NCI-H2081 treated with DMSO at 0.1 percent for 48 hours (cell line): Measurements from ENCODE around the gene SYT3.

Experiments used
- DNase-seq: peaks from one replicate; lab custom pipeline; 2025; lab: John Stamatoyannopoulos, UW

The SYT3 gene

DNA sequence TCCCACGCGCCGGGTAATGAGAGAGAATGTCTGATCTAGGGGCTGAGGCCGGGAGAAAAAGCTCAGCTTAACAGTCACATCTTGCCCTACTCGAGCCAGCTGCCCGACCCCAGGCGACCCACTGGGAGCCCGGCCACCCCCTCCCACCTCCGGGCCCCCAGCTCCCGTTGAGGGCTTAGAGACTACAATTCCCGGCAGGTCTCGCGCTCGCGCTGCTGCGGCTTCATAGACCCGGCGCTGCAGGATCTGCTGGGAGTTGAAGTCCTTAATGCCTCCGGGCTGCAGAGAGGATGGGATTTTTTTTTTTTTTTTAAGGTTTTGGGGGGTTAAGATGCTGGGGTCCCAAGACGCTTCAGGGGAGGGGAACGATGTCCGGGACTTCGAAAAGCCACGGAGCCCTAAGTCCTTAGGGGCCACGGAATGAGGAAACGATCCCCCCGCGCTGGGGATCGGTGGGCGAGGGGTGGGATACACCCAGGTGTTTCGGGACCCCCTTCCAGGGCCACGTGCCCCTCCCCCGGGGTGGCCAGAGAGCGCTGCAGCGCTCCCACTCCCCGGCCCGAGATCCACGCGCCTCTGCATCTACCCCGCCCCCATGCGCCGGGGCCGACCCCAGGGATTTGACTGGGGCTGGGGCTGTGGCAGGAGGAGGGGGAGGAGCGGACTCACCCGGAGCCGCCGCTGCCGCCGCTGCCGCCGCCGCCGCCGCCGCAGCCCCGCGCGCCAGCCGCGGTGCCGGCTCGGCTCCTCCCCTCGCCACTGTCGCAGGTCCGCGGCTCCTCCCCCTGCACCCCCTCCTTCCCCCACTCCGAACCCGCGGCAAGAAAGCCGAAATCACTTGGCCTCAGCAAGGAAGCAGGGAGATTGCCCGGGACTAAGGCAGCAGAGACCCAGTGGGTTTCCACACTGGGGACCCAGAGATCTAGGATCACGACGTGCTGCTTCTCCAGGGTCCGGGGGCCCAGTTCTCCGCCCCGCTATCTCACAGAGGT, at the start of gene SYT3:
Gene SYT3, minus strand, starts transcription at position 761 of the 992 bp plus-strand sequence. CDS start 2,470 bp downstream, outside the sequence.
- DNase-seq = no peak

DNA sequence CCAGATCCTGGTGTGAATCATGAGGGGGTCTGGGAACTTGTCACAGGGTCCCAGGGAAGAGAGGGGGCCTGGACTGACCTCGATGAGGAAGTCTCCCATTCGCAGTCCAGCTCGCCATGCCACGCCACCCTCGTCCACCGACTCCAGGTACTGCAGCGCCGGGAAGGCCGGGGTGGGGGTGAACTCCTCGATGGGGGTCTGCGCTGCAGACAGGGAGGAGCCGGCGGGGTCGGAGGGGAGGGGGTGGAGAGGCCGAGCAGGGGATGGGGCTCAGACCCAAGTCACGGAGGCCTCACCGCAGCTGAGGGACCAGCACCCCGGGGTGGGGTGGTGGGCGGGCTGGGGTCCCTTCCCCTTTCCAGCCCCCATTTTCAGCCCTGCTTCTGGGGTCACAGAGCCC, 49.1 kb upstream of the SYT3 start:
- DNase-seq = no peak

- DNase-seq = no peak
Observed at GRCh38 chr19:50686310-50687032, 46.8 kb upstream of the SYT3 start.

DNA sequence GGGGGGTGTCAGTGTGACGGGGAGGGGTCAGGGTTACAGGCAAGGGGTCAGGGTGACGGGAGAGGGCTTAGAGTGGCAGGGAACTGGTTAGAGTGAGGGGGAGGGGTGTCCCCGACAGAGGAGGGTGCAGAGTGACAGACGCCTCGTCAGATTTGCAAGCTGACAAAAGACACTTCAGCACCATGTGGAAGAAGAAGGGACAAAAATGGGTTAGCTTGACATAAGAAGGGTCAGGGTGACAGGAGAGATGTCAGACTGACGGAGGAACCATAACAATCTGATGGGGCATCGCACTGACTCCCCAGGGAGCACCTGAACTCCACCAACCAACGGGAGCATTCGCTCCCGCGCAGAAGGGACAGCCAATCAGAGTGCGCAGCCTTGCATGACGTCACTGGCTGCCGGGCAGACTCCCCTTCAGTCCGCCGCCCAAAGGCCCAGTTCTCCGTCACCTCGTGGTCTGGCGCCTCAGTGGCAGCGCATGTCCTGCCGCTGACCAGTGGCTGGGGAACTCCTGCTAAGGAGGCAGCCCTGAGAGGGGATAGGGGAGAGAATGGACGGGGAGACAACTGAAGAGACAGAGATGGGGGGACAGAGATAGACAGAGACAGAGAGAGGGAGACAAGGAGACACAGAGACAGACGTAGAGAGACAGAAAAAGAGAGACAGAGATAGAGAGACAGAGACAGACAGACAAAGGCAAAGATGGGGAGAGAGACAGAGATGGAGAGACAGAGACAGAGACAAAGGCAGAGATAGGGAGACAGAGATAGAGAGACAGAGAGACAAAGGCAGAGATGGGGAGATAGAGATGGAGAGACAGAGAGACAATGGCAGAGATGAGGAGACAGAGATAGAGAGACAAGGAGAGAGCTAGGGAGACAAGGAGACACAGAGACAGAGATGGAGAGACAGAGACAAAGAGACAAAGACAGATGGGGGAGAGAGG, 39.8 kb upstream of the SYT3 start:
- DNase-seq = no peak

- DNase-seq = no peak
Observed at GRCh38 chr19:50678323-50678722, 38.6 kb upstream of the SYT3 start.

- no peak for DNase-seq
Observed at GRCh38 chr19:50677636-50678035, 38.0 kb upstream of the SYT3 start.

DNA sequence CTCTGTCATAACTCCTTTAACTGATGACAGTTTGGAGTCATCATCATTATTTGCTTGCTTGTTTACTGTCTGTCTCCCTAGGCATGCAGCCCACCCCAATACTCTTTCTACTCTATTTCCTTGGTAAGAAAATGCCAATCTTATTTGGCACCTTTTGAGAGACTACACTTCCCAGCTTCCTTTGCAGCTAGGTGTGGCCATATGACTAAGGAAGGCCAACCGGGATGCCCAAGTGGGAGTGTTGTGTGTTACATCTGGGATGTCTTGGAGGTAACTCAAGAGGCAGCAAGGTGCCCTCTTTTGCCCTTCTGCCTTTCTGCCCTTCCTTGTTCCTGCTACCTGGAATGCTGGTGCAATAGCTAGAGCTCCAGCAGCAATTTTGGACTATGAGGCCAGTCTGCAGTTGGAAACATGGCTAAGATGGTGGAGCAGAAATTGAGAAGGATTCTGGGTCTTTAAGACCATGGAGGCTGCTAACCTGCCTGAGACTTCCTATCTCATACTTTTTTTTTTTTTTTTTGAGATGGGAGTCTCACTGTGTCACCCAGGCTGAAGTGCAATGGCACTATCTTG, 37.0 kb upstream of the SYT3 start:
- no peak for DNase-seq

DNA sequence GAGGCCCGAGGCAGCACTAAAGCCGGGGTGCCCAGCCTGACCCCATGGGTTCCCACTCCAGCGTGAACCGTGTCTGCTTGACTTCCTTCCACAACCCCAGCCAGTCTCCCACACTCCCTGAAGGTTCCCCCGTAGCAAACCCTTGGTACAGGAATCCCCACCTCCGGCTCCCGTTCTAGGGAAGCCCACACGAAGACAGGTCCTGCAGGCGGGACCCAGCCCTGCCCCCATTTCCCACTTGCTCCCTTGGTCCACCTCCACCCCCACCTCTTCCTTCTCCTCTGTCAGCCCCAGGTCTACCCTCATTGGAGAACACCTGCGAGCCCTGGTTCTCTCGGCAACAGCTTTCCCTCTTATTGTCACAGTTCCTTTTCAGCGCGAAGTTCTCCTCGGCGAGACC, 33.4 kb upstream of the SYT3 start:
- DNase-seq = no peak

GRCh38 chr19:50670102-50670380, 30.4 kb upstream of the SYT3 start:
- DNase-seq = no peak

GRCh38 chr19:50669302-50670101, 29.8 kb upstream of the SYT3 start:
- DNase-seq = no peak

- DNase-seq = no peak
Observed at GRCh38 chr19:50668879-50669278, 29.2 kb upstream of the SYT3 start.

- no peak for DNase-seq
Observed at GRCh38 chr19:50668416-50668815, 28.7 kb upstream of the SYT3 start.

GRCh38 chr19:50667759-50668231, 28.1 kb upstream of the SYT3 start:
- DNase-seq = no peak

DNA sequence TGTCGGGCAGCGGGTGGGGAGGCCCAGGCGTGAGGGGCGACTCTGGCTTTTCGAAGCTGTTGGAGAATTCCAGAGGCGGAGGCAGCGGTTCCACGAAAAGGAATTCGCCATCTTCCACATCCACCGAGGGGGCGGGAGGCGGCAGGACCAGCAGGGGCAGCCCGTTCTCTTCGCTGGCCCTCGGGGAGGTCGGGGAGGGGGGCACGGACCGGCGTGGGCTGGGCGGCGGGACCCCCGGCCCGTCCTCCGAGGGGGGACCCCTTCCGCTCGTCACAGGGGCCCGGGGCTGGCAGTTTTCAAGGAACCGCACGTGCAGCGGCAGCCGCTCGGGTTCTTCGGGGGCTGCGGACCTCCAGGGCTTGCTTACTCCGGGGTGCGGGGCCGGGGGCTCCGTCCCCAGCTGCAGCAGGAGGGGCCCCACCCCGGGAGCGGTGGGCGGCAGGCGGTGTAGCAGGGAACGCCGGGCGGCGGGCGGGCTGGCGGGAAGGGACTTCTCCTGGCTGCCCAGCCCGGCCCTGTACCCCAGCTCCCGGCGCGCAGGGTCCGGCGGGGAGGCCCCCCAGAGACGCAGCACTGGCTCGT, 27.6 kb upstream of the SYT3 start:
- DNase-seq = no peak

GRCh38 chr19:50666346-50667176, 26.9 kb upstream of the SYT3 start:
- DNase-seq = no peak

DNA sequence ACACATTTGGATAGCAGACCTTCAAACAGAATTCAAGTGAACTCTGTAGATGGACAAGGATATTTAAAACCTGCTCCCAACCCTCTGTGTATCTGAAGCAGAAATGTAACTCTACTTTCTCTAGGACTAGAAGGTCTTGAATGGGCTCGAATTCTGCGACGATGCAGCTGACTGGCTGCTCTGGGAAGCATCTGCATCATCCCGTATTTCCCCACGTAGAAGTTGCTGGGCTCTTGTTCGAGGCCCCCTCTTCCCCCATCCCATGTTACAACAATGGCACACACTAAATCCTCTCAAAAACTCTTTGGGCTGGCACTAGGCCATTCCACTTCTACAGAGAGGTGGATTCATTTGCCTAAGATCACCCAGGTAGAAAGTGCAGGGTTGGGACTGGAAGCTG, 24.5 kb upstream of the SYT3 start:
- no peak for DNase-seq

- DNase-seq = no peak
Observed at GRCh38 chr19:50663482-50663790, 23.8 kb upstream of the SYT3 start.

DNA sequence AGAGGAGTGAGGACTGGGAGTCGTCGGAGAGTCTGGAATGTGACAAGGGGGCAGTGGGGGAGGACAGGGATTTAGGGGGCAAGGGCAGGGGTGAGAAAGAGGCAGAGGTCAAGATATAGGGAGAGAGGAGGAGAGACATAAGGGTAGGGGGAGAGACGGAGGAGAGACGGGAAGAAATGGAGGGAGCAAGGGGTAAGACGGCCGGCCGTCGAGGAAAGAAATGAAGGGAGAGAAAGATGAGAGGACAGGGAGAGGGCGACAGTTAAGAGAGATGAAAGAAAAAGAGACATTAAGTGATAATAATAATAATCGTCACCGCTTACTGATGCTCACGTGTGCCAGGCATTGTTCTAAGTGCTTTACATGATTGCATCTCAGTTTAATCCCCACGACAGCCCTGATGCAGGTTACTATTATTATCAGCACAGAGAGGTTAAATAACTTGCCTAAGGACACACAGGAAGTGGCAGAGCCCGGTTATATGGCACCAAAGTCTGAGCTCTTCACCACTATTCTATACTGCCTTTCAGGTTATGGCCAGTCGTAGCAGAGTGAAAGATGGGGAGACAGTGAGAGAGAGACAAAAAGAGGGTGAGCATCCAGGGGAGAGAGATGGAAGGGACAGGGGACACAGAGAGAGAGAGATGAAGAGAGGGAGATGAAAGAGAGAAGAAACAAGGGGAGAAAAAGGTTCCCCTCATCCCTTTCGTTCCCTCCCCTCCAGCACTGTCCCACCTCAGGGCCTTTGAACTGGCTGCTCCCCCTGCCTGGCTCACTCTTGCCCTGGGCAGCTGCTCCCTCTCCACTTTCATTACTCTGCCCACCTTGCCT, 23.2 kb upstream of the SYT3 start:
- no peak for DNase-seq
